ENCODE results near the gene CPNE5. TPM values are rescaled to one million over a fixed set of nuclear protein-coding genes. Genes with fewer than 3 reads are reported as not detected.

CPNE5 gene
- total and polyA plus RNA-seq, 9 of the 15 experiments (the other 6 are each of a cell fraction or from before 2014, with no cell fraction given), result 0.14 to 1.0 (median 0.46) TPM; not detected in 2

DNA sequence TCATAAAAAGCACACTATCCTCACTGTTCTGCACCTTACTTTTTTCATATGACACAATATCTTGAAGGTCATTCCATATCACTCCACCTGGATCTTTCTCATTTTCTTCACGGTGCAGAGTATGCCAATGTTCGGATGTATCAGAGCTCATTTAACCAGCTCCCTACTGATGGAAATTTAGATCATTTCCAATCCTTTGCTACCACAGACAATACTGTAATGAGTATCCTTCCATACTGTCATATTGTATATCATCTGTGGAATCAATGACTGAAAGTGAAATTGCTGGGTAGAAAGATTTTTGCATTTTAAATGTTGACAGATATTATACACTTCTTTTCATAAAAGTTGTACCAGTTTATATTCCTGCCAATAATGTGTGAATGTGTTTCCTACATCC, 143.8 kb downstream of the CPNE5 start:
- H3K9ac ChIP-seq (ENCODE audit: insufficient read depth in 1 of 2, low read depth in 2 of 2, low read length in 2 of 2), result no peak overlapping the region
- FAIRE-seq, result peak; percentile 11
- ChIA-PET CTCF (ENCODE audit: low intra/inter-chr PET ratio) (no interaction called here), POLR2A (no interaction called here)
- peaks cover 11% of the 10 kb centered on the region; the same call in 1 of the 2 replicates for H4K20me1 ChIP-seq (replicated peaks; ENCODE audit: control insufficient read depth, insufficient read depth, low read length)
- H3K4me2 ChIP-seq (ENCODE audit: insufficient read depth, low read length), result no peak overlapping the region
- DNase-seq (ENCODE audit: extremely low read depth in 1 of 4, low spot score in 3 of 4), result no peak
- H3K4me3 ChIP-seq, result no peak overlapping the region
- intact Hi-C loops (cut with micrococcal nuclease) (no loop called here), in situ Hi-C loops (cut with MboI) (no loop called here)
- no TSS peak for BruUV-seq (replicated peaks)
- no peaks in the 10 kb centered on the region; a peak in 2 of 5 replicates for H3K4me1 ChIP-seq (replicated peaks in 1 of 2; ENCODE audit: control insufficient read depth in 2 of 2, insufficient read depth in 2 of 2, low read length in 2 of 2)
- no peaks in the 10 kb centered on the region for H3K79me2 ChIP-seq (ENCODE audit: control insufficient read depth, insufficient read depth, low read length)
- peaks cover 11 to 44% of the 10 kb centered on the region in 2 experiments for H3K27me3 ChIP-seq (ENCODE audit: control insufficient read depth in 2 of 2, insufficient read depth in 2 of 2, low read length in 2 of 2)
- no peak overlapping the region for H3K27ac ChIP-seq (ENCODE audit: extremely low read depth, low read depth, low read length)
- TF ChIP-seq HNRNPL (IDR thresholded peaks at IDR 0.05; ENCODE audit: low read depth, low read length) (no peak), ZNF77 (CRISPR knock-in tag; IDR thresholded peaks at IDR 0.05) (no peak), ZNF124 (CRISPR knock-in tag; IDR thresholded peaks at IDR 0.05) (no peak), KLF10 (CRISPR knock-in tag; IDR thresholded peaks at IDR 0.05) (no peak), NCOR1 (IDR thresholded peaks at IDR 0.05) (no peak), BHLHE40 (IDR thresholded peaks at IDR 0.05; ENCODE audit: low read length) (no peak)
- TF ChIP-seq, protein P1, sequence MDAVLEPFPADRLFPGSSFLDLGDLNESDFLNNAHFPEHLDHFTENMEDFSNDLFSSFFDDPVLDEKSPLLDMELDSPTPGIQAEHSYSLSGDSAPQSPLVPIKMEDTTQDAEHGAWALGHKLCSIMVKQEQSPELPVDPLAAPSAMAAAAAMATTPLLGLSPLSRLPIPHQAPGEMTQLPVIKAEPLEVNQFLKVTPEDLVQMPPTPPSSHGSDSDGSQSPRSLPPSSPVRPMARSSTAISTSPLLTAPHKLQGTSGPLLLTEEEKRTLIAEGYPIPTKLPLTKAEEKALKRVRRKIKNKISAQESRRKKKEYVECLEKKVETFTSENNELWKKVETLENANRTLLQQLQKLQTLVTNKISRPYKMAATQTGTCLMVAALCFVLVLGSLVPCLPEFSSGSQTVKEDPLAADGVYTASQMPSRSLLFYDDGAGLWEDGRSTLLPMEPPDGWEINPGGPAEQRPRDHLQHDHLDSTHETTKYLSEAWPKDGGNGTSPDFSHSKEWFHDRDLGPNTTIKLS (IDR thresholded peaks at IDR 0.05; ENCODE audit: borderline replicate concordance, low read depth), result no peak
- TF ChIP-seq, protein P2, sequence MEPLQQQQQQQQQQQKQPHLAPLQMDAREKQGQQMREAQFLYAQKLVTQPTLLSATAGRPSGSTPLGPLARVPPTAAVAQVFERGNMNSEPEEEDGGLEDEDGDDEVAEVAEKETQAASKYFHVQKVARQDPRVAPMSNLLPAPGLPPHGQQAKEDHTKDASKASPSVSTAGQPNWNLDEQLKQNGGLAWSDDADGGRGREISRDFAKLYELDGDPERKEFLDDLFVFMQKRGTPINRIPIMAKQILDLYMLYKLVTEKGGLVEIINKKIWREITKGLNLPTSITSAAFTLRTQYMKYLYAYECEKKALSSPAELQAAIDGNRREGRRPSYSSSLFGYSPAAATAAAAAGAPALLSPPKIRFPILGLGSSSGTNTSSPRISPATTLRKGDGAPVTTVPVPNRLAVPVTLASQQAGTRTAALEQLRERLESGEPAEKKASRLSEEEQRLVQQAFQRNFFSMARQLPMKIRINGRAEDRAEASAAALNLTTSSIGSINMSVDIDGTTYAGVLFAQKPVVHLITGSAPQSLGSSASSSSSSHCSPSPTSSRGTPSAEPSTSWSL (CRISPR knock-in tag; IDR thresholded peaks at IDR 0.05; ENCODE audit: borderline replicate concordance), result no peak
- TF ChIP-seq, protein P3, sequence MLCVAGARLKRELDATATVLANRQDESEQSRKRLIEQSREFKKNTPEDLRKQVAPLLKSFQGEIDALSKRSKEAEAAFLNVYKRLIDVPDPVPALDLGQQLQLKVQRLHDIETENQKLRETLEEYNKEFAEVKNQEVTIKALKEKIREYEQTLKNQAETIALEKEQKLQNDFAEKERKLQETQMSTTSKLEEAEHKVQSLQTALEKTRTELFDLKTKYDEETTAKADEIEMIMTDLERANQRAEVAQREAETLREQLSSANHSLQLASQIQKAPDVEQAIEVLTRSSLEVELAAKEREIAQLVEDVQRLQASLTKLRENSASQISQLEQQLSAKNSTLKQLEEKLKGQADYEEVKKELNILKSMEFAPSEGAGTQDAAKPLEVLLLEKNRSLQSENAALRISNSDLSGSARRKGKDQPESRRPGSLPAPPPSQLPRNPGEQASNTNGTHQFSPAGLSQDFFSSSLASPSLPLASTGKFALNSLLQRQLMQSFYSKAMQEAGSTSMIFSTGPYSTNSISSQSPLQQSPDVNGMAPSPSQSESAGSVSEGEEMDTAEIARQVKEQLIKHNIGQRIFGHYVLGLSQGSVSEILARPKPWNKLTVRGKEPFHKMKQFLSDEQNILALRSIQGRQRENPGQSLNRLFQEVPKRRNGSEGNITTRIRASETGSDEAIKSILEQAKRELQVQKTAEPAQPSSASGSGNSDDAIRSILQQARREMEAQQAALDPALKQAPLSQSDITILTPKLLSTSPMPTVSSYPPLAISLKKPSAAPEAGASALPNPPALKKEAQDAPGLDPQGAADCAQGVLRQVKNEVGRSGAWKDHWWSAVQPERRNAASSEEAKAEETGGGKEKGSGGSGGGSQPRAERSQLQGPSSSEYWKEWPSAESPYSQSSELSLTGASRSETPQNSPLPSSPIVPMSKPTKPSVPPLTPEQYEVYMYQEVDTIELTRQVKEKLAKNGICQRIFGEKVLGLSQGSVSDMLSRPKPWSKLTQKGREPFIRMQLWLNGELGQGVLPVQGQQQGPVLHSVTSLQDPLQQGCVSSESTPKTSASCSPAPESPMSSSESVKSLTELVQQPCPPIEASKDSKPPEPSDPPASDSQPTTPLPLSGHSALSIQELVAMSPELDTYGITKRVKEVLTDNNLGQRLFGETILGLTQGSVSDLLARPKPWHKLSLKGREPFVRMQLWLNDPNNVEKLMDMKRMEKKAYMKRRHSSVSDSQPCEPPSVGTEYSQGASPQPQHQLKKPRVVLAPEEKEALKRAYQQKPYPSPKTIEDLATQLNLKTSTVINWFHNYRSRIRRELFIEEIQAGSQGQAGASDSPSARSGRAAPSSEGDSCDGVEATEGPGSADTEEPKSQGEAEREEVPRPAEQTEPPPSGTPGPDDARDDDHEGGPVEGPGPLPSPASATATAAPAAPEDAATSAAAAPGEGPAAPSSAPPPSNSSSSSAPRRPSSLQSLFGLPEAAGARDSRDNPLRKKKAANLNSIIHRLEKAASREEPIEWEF (CRISPR knock-in tag; IDR thresholded peaks at IDR 0.05), result no peak
- TF ChIP-seq, protein P4, sequence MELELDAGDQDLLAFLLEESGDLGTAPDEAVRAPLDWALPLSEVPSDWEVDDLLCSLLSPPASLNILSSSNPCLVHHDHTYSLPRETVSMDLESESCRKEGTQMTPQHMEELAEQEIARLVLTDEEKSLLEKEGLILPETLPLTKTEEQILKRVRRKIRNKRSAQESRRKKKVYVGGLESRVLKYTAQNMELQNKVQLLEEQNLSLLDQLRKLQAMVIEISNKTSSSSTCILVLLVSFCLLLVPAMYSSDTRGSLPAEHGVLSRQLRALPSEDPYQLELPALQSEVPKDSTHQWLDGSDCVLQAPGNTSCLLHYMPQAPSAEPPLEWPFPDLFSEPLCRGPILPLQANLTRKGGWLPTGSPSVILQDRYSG (tag; conservative IDR thresholded peaks at IDR 0.05; ENCODE audit: low read depth), result no peak
- H3K36me3 ChIP-seq (ENCODE audit: control insufficient read depth, insufficient read depth, low read length), result no peaks in the 10 kb centered on the region
- H3K9me3 ChIP-seq (replicated peaks; ENCODE audit: control insufficient read depth, insufficient read depth, low read depth, low read length), result no peaks in the 10 kb centered on the region
- 11% methylated on average over 2 of the region's 2 CpGs for WGBS (ENCODE audit: insufficient coverage, low coverage, missing lambda C conversion rate)
- H2AFZ ChIP-seq (ENCODE audit: low read depth, low read length), result no peak overlapping the region
- ATAC-seq, result no peak
- no peaks in the 10 kb centered on the region for H3K9me1 ChIP-seq (ENCODE audit: control insufficient read depth, insufficient read depth, low read length)
